ENCODE results near the gene CHCHD4.
"Not testable (repeated sequence)": the region's sequence is repeated elsewhere in the genome, so short reads cannot be mapped to it uniquely, and the experiment has no call there.

- not testable (repeated sequence) for TF ChIP-seq CTCF (IDR thresholded peaks at IDR 0.05; ENCODE audit: poor library complexity, severe bottlenecking); POLR2AphosphoS5 (IDR thresholded peaks at IDR 0.05); EP300 (conservative IDR thresholded peaks at IDR 0.05; ENCODE audit: poor library complexity, severe bottlenecking); TAF1 (IDR thresholded peaks at IDR 0.05; ENCODE audit: low read depth); RAD21 (conservative IDR thresholded peaks at IDR 0.05); SMC3 (conservative IDR thresholded peaks at IDR 0.05; ENCODE audit: poor library complexity); EZH2 (IDR thresholded peaks at IDR 0.05; ENCODE audit: borderline replicate concordance, insufficient read depth, low read length, poor library complexity, severe bottlenecking); MXI1 (conservative IDR thresholded peaks at IDR 0.05; ENCODE audit: poor library complexity, severe bottlenecking); REST (IDR thresholded peaks at IDR 0.05; ENCODE audit: borderline replicate concordance)
Measured at GRCh38 chr3:14075233-14075632, 49.4 kb downstream of the CHCHD4 start.

Data from neural cell (in vitro differentiated cells).